ENCODE results near the gene SPDYE4.

- TF ChIP-seq CTCF (IDR thresholded peaks at IDR 0.05), result no peak
- no peak for TF ChIP-seq EP300 (IDR thresholded peaks at IDR 0.05)
- TF ChIP-seq POLR2A (IDR thresholded peaks at IDR 0.05), result no peak
- no peak for TF ChIP-seq POLR2AphosphoS5 (IDR thresholded peaks at IDR 0.05)
Observed at GRCh38 chr17:8792646-8793045, 34.3 kb upstream of the SPDYE4 start.
